ENCODE data around the gene USP46. TPM values are rescaled to one million over a fixed set of nuclear protein-coding genes. Genes with fewer than 3 reads are reported as not detected.

The USP46 gene
- total RNA-seq, 1 donor from 2014 or later, result 12.3 TPM

- TF ChIP-seq CTCF (IDR thresholded peaks at IDR 0.05), result no peak
- peaks cover 14% of the 10 kb centered on the region for H3K9me3 ChIP-seq
- intact Hi-C loops (cut with DNase I), result no loop called here
- no peak overlapping the region for H3K4me3 ChIP-seq
- ATAC-seq (no peak), DNase-seq (no peak)
- no peaks in the 10 kb centered on the region for H3K4me1 ChIP-seq
- H3K27me3 ChIP-seq (ENCODE audit: low read depth), result no peaks in the 10 kb centered on the region
- no peak overlapping the region for H3K27ac ChIP-seq
- H3K36me3 ChIP-seq, result no peaks in the 10 kb centered on the region
Observed at GRCh38 chr4:52693492-52693891, 34.4 kb upstream of the USP46 start.

DNA sequence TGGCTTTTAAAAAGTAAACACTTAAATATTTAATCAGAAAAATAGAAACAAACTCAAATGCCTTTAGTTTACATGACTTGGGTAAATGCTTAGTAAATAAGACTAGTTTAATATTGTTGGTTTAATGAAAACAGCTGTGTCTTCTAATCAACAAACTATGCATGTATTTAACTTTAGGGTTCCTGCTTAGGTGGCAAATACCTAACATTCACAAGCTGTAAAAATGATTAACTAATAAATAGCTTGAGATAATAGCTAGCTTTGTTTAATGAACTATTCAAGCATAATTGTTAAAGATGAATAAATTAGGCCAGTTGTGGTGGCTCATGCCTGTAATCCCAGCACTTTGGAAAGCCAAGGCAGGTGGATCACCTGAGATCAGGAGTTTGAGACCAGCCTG lies 30.0 kb upstream of the USP46 start:
- Histone ChIP-seq H3K9me3 (peaks cover 14% of the 10 kb centered on the region), H3K27me3 (ENCODE audit: low read depth) (no peaks in the 10 kb centered on the region), H3K4me1 (no peaks in the 10 kb centered on the region), H3K27ac (no peak overlapping the region), H3K36me3 (no peaks in the 10 kb centered on the region), H3K4me3 (no peak overlapping the region)
- intact Hi-C loops (cut with DNase I), result no loop called here
- no peak for DNase-seq
- no peak for ATAC-seq
- TF ChIP-seq CTCF (IDR thresholded peaks at IDR 0.05), result no peak

- H3K4me3 ChIP-seq, result no peak overlapping the region
- ATAC-seq, result no peak
Observed at GRCh38 chr4:52687696-52688095, 28.6 kb upstream of the USP46 start.

DNA sequence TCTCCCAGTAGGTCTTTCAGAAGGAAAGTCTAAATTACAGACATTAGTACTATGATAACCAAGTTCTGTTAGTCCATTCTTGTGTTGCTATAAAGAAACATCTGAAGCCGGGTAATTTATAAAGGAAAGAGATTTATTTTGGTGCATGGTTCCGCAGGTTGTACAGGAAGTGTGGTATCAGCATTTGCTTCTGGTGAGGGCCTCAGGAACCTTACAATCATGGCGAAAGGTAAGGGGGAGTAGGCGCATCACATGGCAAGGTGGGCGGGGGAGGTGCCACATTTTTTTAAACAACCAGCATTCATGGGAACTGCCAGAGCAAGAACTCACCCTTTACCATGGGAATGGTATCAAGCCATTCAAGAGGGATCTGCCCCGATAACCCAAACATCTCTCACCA lies 26.2 kb upstream of the USP46 start:
- TF ChIP-seq CTCF (IDR thresholded peaks at IDR 0.05), result no peak
- intact Hi-C loops (cut with DNase I), result no loop called here
- DNase-seq, result no peak

More at GRCh38 chr4:52687696-52688095, 28.6 kb upstream of the USP46 start:
- Histone ChIP-seq H3K27me3 (ENCODE audit: low read depth) (no peaks in the 10 kb centered on the region), H3K36me3 (no peaks in the 10 kb centered on the region), H3K9me3 (no peaks in the 10 kb centered on the region), H3K27ac (no peak overlapping the region), H3K4me1 (no peaks in the 10 kb centered on the region)
- no peak for TF ChIP-seq CTCF (IDR thresholded peaks at IDR 0.05)
- no peak for DNase-seq
- intact Hi-C loops (cut with DNase I), result no loop called here

DNA sequence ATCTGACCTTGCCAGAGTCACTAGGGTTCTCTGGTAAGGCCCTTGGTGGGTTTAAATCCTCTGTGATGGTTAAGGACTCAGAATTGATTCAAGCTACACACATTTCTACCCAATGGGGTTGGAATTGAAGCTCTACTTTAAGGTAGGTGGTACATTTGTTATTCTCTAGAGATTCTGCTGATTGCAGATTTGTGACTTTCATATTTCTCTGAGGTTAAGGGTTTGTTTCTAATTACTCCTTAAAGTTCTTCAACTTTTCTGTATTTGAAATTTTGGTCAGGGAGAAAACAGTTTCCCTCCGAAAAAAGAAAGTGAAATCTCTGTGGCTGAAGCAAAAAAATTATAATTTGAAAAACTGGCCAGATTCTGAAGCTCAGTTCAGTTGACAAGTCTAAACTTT lies 25.8 kb upstream of the USP46 start:
- H3K4me3 ChIP-seq, result no peak overlapping the region
- DNase-seq, result no peak
- H3K27ac ChIP-seq, result no peak overlapping the region
- H3K36me3 ChIP-seq, result no peaks in the 10 kb centered on the region
- no peaks in the 10 kb centered on the region for H3K9me3 ChIP-seq
- H3K4me1 ChIP-seq, result no peaks in the 10 kb centered on the region
- ATAC-seq, result no peak
- intact Hi-C loops (cut with DNase I), result no loop called here
- no peak for TF ChIP-seq CTCF (IDR thresholded peaks at IDR 0.05)
- H3K27me3 ChIP-seq (ENCODE audit: low read depth), result no peaks in the 10 kb centered on the region

More for the DNA sequence above, 26.2 kb upstream of the USP46 start:
- no peak overlapping the region for H3K4me3 ChIP-seq
- no peaks in the 10 kb centered on the region for H3K36me3 ChIP-seq
- no peak for ATAC-seq
- H3K9me3 ChIP-seq, result no peaks in the 10 kb centered on the region
- H3K27ac ChIP-seq, result no peak overlapping the region
- H3K27me3 ChIP-seq (ENCODE audit: low read depth), result no peaks in the 10 kb centered on the region
- no peaks in the 10 kb centered on the region for H3K4me1 ChIP-seq

DNA sequence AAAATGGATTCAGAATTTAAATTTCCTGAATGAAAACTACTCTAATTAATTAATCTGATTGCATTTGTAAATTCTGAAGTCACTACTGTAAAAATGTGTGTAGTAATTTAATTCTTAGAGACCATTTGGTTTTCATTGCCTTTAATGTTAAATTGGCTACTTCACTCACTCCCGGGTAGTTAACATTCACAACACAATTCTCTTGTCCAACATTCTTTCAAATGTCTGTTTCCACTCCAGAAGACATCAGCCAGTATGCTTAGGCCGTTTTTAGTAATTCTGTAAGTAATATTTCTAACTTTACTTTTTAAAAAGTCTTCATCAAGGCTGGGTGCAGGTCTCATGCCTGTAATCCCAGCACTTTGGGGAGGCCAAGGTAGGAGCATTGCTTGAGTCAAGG lies 21.3 kb upstream of the USP46 start:
- Histone ChIP-seq H3K27me3 (ENCODE audit: low read depth) (no peaks in the 10 kb centered on the region), H3K4me3 (no peak overlapping the region), H3K36me3 (no peaks in the 10 kb centered on the region), H3K4me1 (no peaks in the 10 kb centered on the region), H3K9me3 (no peaks in the 10 kb centered on the region), H3K27ac (no peak overlapping the region)
- TF ChIP-seq CTCF (IDR thresholded peaks at IDR 0.05), result no peak
- DNase-seq (no peak), ATAC-seq (no peak)
- intact Hi-C loops (cut with DNase I), result no loop called here
